CD4-positive, CD25-positive, alpha-beta regulatory T cell (primary cell): ENCODE measurements around the gene PCED1B. TPM values are rescaled to one million over a fixed set of nuclear protein-coding genes. Genes with fewer than 3 reads are reported as not detected.

ENCODE experiments used
- ATAC-seq, 2 donors: fragments of 150-1000 bp; cut with Tn5 transposase; one replicate each; pipeline ENCODE4 v1.10.0; 2021; ENCODE audit warnings: low read depth in 2 of 2, moderate number of reproducible peaks in 2 of 2, moderate library complexity in 1 of 2
- DNase-seq, 3 donors: peaks; one replicate each; pipeline versions ENCODE4 v3.0.0 to v3.0.0-alpha.2; 2012 to 2022; ENCODE audit warnings: mixed read lengths in 1 of 3
- H3K27ac ChIP-seq: one replicate; pipeline ENCODE4 v1.7.0; 2013; ENCODE audit warnings: mild to moderate bottlenecking, low read length; ENCODE audit not compliant: insufficient read depth, poor library complexity, severe bottlenecking
- H3K27me3 ChIP-seq: one replicate; pipeline ENCODE4 v1.7.0; 2013; ENCODE audit warnings: low read length; ENCODE audit not compliant: control insufficient read depth, insufficient read depth
- H3K36me3 ChIP-seq: one replicate; pipeline ENCODE4 v1.7.0; 2013; ENCODE audit warnings: mild to moderate bottlenecking, low read length, moderate library complexity; ENCODE audit not compliant: control insufficient read depth, insufficient read depth
- H3K4me1 ChIP-seq: 2 replicates; pipeline ENCODE4 v1.7.0; 2013; ENCODE audit warnings: mild to moderate bottlenecking, low read length; ENCODE audit not compliant: insufficient read depth, control insufficient read depth, poor library complexity, severe bottlenecking
- H3K4me3 ChIP-seq: one replicate; pipeline ENCODE4 v1.7.0; 2013; ENCODE audit warnings: low read depth, mild to moderate bottlenecking, low read length, moderate library complexity
- H3K9me3 ChIP-seq, 2 experiments: 1 replicate in 1 of 2; 2 replicates in 1 of 2; pipeline ENCODE4 v1.7.0; 2013; ENCODE audit warnings: low read length in 2 of 2, mild to moderate bottlenecking in 1 of 2, moderate library complexity in 1 of 2; ENCODE audit not compliant: control insufficient read depth in 2 of 2
- H3K27ac Mint-ChIP-seq, 3 donors: one replicate each; pipeline ENCODE4 v1.8.0; 2020 to 2022; ENCODE audit warnings: mild to moderate bottlenecking in 3 of 3, mixed read lengths in 3 of 3, moderate library complexity in 2 of 3
- H3K27me3 Mint-ChIP-seq: one replicate; pipeline ENCODE4 v1.8.0; 2022; ENCODE audit warnings: mild to moderate bottlenecking, mixed read lengths
- H3K36me3 Mint-ChIP-seq: one replicate; pipeline ENCODE4 v1.8.0; 2020; ENCODE audit warnings: mixed read lengths
- H3K4me1 Mint-ChIP-seq, 4 donors: one replicate each; pipeline ENCODE4 v1.8.0; 2020 to 2022; ENCODE audit warnings: mixed read lengths in 4 of 4, mild to moderate bottlenecking in 1 of 4
- H3K4me3 Mint-ChIP-seq, 4 donors: one replicate each; pipeline ENCODE4 v1.8.0; 2020 to 2022; ENCODE audit warnings: mild to moderate bottlenecking in 4 of 4, mixed read lengths in 4 of 4, moderate library complexity in 3 of 4
- H3K9me3 Mint-ChIP-seq, 7 donors: one replicate each; pipeline ENCODE4 v1.8.0; 2020 to 2022; ENCODE audit warnings: mixed read lengths in 7 of 7, mild to moderate bottlenecking in 3 of 7, moderate library complexity in 2 of 7
- polyA plus RNA-seq, 4 donors: library from polyadenylated mRNA; unstranded; fragments of 300-500 nt; fragmentation: Illumina TruSeq; gene quantifications; one replicate each; pipeline ENCODE4 v1.2.3, GENCODE V29; 2021
- total RNA-seq: library from RNA; stranded (reverse); gene quantifications from one replicate; pipeline ENCODE4 v1.2.3, GENCODE V29; 2022

The PCED1B gene
- total and polyA plus RNA-seq, 5 donors from 2014 or later = 56.7 to 74.5 (median 64.9) TPM

GRCh38 chr12:47131011-47131410, 51.6 kb downstream of the PCED1B start:
- Histone ChIP-seq H3K4me1 (no peaks in the 10 kb centered on the region), H3K4me3 (no peak overlapping the region), H3K27me3 (no peaks in the 10 kb centered on the region), H3K36me3 (peaks cover 11% of the 10 kb centered on the region), H3K27ac (no peak overlapping the region), H3K9me3 (no peaks in the 10 kb centered on the region)
- no peaks in the 10 kb centered on the region for H3K27me3 Mint-ChIP-seq
- H3K36me3 Mint-ChIP-seq = peaks cover 35% of the 10 kb centered on the region
- ATAC-seq (no peak), DNase-seq (no peak)
- H3K4me3 Mint-ChIP-seq = no peak overlapping the region
- H3K4me1 Mint-ChIP-seq = peaks cover 0 to 13% (median 3%) of the 10 kb centered on the region in 4 donors
- no peaks in the 10 kb centered on the region for H3K9me3 Mint-ChIP-seq
- H3K27ac Mint-ChIP-seq = no peak overlapping the region

GRCh38 chr12:47134005-47134404, 54.6 kb downstream of the PCED1B start:
- Mint-ChIP-seq H3K27me3 (no peaks in the 10 kb centered on the region), H3K4me1 (peaks cover 4 to 10% (median 5%) of the 10 kb centered on the region in 4 donors), H3K9me3 (peaks cover 0 to under 1% (median 0%) of the 10 kb centered on the region in 7 donors), H3K4me3 (no peak overlapping the region), H3K27ac (peak overlapping the region in 1 of 3 donors; percentile 78), H3K36me3 (peaks cover 35% of the 10 kb centered on the region)
- H3K36me3 ChIP-seq = peaks cover 18% of the 10 kb centered on the region
- no peak overlapping the region for H3K27ac ChIP-seq
- DNase-seq (no peak), ATAC-seq (no peak)
- H3K4me1 ChIP-seq = no peaks in the 10 kb centered on the region
- H3K4me3 ChIP-seq = no peak overlapping the region
- H3K27me3 ChIP-seq = no peaks in the 10 kb centered on the region
- no peaks in the 10 kb centered on the region for H3K9me3 ChIP-seq

GRCh38 chr12:47135578-47135977, 56.2 kb downstream of the PCED1B start:
- Histone ChIP-seq H3K4me3 (no peak overlapping the region), H3K27ac (no peak overlapping the region), H3K4me1 (no peaks in the 10 kb centered on the region), H3K36me3 (peaks cover 21% of the 10 kb centered on the region), H3K9me3 (no peaks in the 10 kb centered on the region), H3K27me3 (no peaks in the 10 kb centered on the region)
- H3K9me3 Mint-ChIP-seq = peaks cover 0 to 3% (median 0%) of the 10 kb centered on the region in 7 donors
- peaks cover 4 to 21% (median 11%) of the 10 kb centered on the region in 4 donors for H3K4me1 Mint-ChIP-seq
- no peak for DNase-seq
- H3K27ac Mint-ChIP-seq = peak overlapping the region in 2 of 3 donors; percentile 11 to 30
- no peaks in the 10 kb centered on the region for H3K27me3 Mint-ChIP-seq
- no peak overlapping the region for H3K4me3 Mint-ChIP-seq
- ATAC-seq = no peak
- H3K36me3 Mint-ChIP-seq = peaks cover 45% of the 10 kb centered on the region

GRCh38 chr12:47139000-47139681, 59.7 kb downstream of the PCED1B start:
- no peaks in the 10 kb centered on the region for H3K9me3 ChIP-seq
- peaks cover 42% of the 10 kb centered on the region for H3K36me3 Mint-ChIP-seq
- no peaks in the 10 kb centered on the region for H3K4me1 ChIP-seq
- no peak for DNase-seq
- H3K4me3 Mint-ChIP-seq = no peak overlapping the region
- peaks cover 0 to 19% (median 13%) of the 10 kb centered on the region in 4 donors for H3K4me1 Mint-ChIP-seq
- no peak for ATAC-seq
- H3K27me3 Mint-ChIP-seq = no peaks in the 10 kb centered on the region
- H3K27me3 ChIP-seq = no peaks in the 10 kb centered on the region
- H3K36me3 ChIP-seq = peaks cover 16% of the 10 kb centered on the region
- H3K27ac ChIP-seq = no peak overlapping the region
- H3K9me3 Mint-ChIP-seq = peaks cover 0 to 3% (median 0%) of the 10 kb centered on the region in 7 donors
- H3K4me3 ChIP-seq = no peak overlapping the region
- H3K27ac Mint-ChIP-seq = peak overlapping the region in 2 of 3 donors; percentile 12 to 68

GRCh38 chr12:47141459-47141858, 62.0 kb downstream of the PCED1B start:
- no peak for ATAC-seq

GRCh38 chr12:47144769-47145168, 65.3 kb downstream of the PCED1B start:
- H3K4me1 ChIP-seq = peaks cover 12% of the 10 kb centered on the region
- Mint-ChIP-seq H3K4me1 (peaks cover 29 to 37% (median 34%) of the 10 kb centered on the region in 4 donors), H3K27ac (peak overlapping the region in 2 of 3 donors; percentile 22 to 78), H3K36me3 (peaks cover 26% of the 10 kb centered on the region), H3K27me3 (no peaks in the 10 kb centered on the region), H3K4me3 (peak overlapping the region in 1 of 4 donors; percentile 10), H3K9me3 (peaks cover 0 to 4% (median 0%) of the 10 kb centered on the region in 7 donors)
- H3K27ac ChIP-seq = no peak overlapping the region
- ATAC-seq = no peak
- H3K4me3 ChIP-seq = no peak overlapping the region
- H3K9me3 ChIP-seq = no peaks in the 10 kb centered on the region
- DNase-seq = no peak
- no peaks in the 10 kb centered on the region for H3K27me3 ChIP-seq
- H3K36me3 ChIP-seq = peaks cover 2% of the 10 kb centered on the region

More at GRCh38 chr12:47141459-47141858, 62.0 kb downstream of the PCED1B start:
- Histone ChIP-seq H3K4me3 (no peak overlapping the region), H3K27ac (no peak overlapping the region), H3K36me3 (peaks cover 10% of the 10 kb centered on the region), H3K4me1 (peaks cover 12% of the 10 kb centered on the region), H3K27me3 (no peaks in the 10 kb centered on the region), H3K9me3 (no peaks in the 10 kb centered on the region)
- H3K36me3 Mint-ChIP-seq = peaks cover 28% of the 10 kb centered on the region
- no peak overlapping the region for H3K4me3 Mint-ChIP-seq
- peak overlapping the region in 1 of 3 donors; percentile 42 for H3K27ac Mint-ChIP-seq
- peaks cover 20 to 34% (median 30%) of the 10 kb centered on the region in 4 donors for H3K4me1 Mint-ChIP-seq
- H3K9me3 Mint-ChIP-seq = peaks cover 0 to 4% (median 0%) of the 10 kb centered on the region in 7 donors
- H3K27me3 Mint-ChIP-seq = no peaks in the 10 kb centered on the region
- DNase-seq = no peak

- Histone ChIP-seq H3K36me3 (no peaks in the 10 kb centered on the region), H3K9me3 (no peaks in the 10 kb centered on the region), H3K27me3 (no peaks in the 10 kb centered on the region), H3K4me1 (peaks cover 12% of the 10 kb centered on the region), H3K27ac (no peak overlapping the region), H3K4me3 (no peak overlapping the region)
- Mint-ChIP-seq H3K36me3 (peaks cover 26% of the 10 kb centered on the region), H3K4me1 (peaks cover 29 to 37% (median 34%) of the 10 kb centered on the region in 4 donors), H3K4me3 (peak overlapping the region in 1 of 4 donors; percentile 10), H3K9me3 (peaks cover 0 to 4% (median 0%) of the 10 kb centered on the region in 7 donors), H3K27me3 (no peaks in the 10 kb centered on the region), H3K27ac (peak overlapping the region; percentile 22 to 78 (median 54))
- ATAC-seq = no peak
- DNase-seq = peak in 2 of 3 donors; percentile 9 to 18
Measured at GRCh38 chr12:47145188-47145587, 65.8 kb downstream of the PCED1B start.
